G401.6 (cell line): ENCODE data around the gene TMEM39B.
"Not testable (repeated sequence)": the region's sequence is repeated elsewhere in the genome, so short reads cannot be mapped to it uniquely, and the experiment has no call there.

Experiments
- FAIRE-seq: peaks from 2 replicates; lab custom pipeline; 2012; peaks lifted over from hg19 to GRCh38; lab: Jason Lieb, UNC

The TMEM39B gene

GRCh38 chr1:32071758-32072621 lies 749 bp upstream of the TMEM39B start:
- FAIRE-seq = no peak

GRCh38 chr1:32073299-32074229 lies 825 bp downstream of the TMEM39B start:
- no peak for FAIRE-seq

GRCh38 chr1:32074841-32075240 lies 2.1 kb downstream of the TMEM39B start:
- no peak for FAIRE-seq

DNA sequence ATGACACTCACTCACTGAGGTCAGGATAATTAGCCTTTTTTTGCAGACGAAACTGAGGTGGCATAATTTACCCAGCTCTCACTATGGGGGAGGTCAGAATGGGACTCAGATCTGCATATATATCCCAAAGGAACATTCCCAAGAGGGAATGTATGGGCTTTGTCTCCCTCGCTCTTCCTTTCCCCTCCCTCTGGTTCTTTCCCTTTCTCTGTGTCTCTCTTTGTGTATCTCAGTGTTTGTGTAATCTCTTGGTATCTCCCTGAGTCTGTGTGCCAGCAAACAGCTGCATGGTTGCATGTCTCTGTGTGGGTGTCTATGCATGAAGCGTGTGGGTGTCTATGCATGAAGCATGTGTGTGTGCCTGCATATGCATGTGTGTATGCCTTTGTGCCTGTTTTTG lies 4.7 kb downstream of the TMEM39B start:
- no peak for FAIRE-seq

- FAIRE-seq = no peak
These were observed 9.3 kb downstream of the TMEM39B start for GRCh38 chr1:32082022-32082421.

GRCh38 chr1:32086381-32086780 lies 13.6 kb downstream of the TMEM39B start:
- not testable (repeated sequence) for FAIRE-seq

DNA sequence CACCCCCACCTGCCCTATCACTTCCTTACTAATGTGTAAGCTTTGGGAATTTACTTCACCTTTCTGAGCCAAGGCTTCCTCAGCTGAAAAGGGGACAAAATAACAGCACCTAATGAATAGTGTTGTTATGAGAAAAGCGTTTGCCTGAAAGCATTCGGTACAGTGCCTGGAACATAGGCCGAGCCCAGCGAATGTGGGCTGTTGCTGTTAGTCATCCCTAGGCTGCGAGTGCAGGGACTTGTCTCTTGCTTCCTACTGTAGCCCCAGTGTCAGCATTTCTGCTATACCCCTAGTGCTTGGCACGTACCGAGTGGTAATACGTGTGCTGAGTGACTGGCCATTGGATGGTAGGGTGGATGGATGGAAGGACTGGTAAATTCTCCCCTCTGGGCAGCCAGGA lies 18.4 kb downstream of the TMEM39B start:
- no peak for FAIRE-seq

DNA sequence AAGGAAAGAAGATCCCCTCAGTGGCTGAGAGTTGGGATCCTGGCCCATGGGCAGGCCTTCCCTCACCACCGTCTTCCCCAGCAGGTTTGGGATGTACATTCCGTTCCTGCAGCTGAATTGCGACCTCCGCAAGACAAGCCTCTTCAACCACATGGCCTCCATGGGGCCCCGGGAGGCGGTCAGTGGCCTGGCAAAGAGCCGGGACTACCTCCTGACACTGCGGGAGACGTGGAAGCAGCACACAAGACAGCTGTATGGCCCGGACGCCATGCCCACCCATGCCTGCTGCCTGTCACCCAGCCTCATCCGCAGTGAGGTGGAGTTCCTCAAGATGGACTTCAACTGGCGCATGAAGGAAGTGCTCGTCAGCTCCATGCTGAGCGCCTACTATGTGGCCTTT lies 18.9 kb downstream of the TMEM39B start:
- FAIRE-seq = no peak

DNA sequence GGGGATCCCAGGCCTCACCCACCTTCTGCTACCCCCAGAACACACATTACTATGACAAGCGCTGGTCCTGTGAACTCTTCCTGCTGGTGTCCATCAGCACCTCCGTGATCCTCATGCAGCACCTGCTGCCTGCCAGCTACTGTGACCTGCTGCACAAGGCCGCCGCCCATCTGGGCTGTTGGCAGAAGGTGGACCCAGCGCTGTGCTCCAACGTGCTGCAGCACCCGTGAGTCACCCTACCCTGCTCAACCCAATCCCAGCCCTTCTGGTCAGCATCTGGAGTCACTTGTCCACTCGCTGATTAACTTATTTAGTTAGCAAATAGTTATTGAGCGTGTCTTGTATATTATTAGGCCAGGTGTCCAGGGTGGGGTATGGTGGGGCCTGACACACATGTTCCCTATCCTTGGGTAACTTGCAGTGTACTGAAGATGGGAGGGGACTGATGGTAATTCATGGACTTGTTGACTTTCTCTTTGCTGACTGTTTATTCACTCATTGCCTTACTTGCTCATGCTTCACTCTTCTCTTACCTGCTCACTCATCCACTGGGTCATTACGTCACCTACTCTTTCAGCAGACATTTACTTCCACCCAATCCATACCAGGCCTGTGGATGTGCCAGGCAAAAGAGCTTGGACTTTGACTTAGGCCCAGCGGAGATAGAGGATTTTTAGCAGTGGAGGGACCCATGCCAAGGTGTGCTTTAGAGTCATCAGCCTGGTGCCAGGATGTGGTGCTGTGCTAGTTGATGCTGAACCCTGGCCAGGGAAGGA lies 22.2 kb downstream of the TMEM39B start:
- FAIRE-seq = no peak

GRCh38 chr1:32099426-32099825 lies 26.7 kb downstream of the TMEM39B start:
- no peak for FAIRE-seq

DNA sequence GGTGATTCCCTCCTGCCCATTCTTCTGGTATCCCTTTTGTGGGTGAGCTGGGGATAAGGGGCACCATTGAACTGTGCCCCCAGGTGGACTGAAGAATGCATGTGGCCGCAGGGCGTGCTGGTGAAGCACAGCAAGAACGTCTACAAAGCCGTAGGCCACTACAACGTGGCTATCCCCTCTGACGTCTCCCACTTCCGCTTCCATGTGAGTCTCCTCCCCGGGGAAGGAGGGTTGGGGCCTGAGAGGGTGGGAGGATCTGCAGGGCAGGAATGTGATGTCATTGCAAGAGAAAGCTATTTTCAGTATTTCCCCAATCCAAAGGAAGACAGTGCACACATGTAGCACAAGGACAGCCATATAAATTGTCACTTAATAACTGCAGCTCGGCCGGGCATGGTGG lies 27.6 kb downstream of the TMEM39B start:
- FAIRE-seq = no peak

DNA sequence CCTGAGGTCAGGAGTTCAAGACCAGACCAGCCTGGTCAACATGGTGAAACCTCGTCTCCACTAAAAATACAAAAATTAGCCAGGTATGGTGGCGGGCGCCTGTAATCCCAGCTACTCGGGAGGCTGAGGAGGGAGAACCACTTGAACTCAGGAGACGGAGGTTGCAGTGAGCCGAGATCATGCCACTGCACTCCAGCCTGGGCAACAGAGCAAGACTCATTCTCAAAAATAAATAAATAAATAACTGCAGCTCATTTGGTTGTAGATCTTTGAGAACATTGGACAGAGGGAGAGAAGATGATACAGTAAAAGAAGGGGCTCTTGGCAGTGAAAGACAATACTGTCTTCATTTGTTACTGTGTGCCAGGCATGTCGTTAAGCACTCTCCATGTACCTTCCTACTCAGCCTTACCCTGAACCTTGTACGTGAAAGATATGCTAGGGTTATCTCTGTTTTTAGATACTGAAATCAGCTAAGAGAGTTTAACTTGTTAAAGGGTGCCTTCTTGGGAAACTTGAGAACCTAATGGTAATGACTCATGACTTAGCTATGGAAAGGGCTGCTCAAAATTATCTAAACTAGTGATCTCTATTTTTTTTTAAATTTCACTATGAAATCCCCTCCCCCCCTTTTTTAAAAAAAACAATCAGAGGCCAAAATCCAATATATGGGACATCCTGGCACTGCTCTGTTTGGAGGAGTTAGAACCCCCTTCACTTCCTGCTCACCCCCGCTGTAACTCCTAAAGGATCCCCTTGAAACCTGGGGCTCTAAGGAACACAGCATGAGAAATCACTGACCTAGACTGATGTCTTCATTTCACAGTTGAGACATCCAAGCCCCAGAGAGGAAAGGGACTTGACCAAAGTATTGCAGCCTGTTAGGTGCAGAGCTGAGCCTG lies 28.3 kb downstream of the TMEM39B start:
- FAIRE-seq = no peak

DNA sequence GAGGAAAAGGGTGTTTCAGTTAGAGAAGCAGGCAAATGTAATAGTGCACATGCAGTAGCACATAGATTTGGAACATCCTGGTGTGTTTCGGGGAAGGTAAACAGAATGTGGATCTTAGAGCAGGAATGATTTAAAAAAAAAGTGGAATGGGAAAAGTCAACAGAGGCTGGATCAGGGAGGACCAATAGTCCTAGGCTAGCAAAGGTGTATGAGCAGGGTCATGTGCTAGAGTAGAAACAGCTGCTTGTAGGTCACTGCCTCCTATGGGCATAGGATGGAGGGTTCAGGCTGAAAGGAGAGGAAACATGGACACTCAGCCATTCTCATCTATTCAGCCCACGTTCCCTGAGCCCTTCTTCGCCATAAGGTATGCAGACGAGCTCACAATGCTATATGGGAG lies 31.4 kb downstream of the TMEM39B start:
- FAIRE-seq = no peak

- FAIRE-seq = no peak
These were observed 32.6 kb downstream of the TMEM39B start for GRCh38 chr1:32105338-32105737.

GRCh38 chr1:32106663-32107275 lies 34.0 kb downstream of the TMEM39B start:
- no peak for FAIRE-seq

- peak; percentile 93 for FAIRE-seq
These were observed 35.3 kb downstream of the TMEM39B start, which contains the start of gene KPNA6 for GRCh38 chr1:32107742-32108661. Gene KPNA6, plus strand, starts transcription at chr1:32108056. Its CDS starts 75 bp downstream, at chr1:32108131.

DNA sequence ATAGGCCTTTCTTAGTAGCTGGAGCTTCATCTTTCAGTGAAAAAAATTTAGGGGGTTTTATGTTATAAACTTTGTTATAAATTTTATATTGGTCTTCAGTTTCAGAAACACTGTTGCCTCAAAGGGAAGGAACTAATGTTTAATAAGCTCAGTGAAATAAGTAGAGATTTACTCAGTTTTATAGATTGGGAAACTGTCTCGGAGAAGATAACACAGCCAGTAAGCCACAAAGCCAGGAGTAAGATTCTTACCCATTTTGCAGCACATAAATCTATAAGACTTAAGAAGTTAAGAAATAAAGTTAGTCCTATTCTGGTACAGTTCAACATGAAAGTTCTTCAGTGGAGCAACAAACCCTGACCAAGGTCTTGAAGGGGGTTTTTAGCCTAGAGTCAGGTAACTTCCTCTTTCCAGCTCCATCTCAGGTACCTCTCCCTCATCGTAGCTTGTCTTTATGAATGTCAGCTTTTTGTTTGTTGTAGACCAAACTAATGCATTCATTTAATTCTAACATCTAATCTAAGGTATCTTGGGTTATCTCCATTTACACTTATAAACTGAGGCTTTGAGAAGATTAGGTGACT lies 38.4 kb downstream of the TMEM39B start:
- FAIRE-seq = no peak

- no peak for FAIRE-seq
These were observed 39.0 kb downstream of the TMEM39B start for GRCh38 chr1:32111789-32112188.

- no peak for FAIRE-seq
These were observed 40.2 kb downstream of the TMEM39B start for GRCh38 chr1:32112806-32113375.
